Smooth muscle cell (in vitro differentiated cells): ENCODE data around the gene PMF1. TPM values are rescaled to one million over a fixed set of nuclear protein-coding genes. Genes with fewer than 3 reads are reported as not detected.

Source experiments
- DNase-seq: peaks from one replicate; lab custom pipeline; 2025; ENCODE audit not compliant: unreplicated experiment; lab: John Stamatoyannopoulos, UW
- H2AFZ ChIP-seq: fragments of 200-600 bp; sonication (generic); 2 replicates; pipeline ENCODE4 v1.6.0; 2016; ENCODE audit warnings: antibody characterized with exemption, low read depth, mild to moderate bottlenecking
- H3F3A ChIP-seq: fragments of 200-600 bp; sonication (generic); 2 replicates; pipeline ENCODE4 v1.6.0; 2017; ENCODE audit warnings: antibody characterized with exemption, low read depth
- H3K27ac ChIP-seq: fragments of 200-600 bp; sonication (generic); 2 replicates; pipeline ENCODE4 v1.5.1; 2016; ENCODE audit warnings: low read depth, mild to moderate bottlenecking
- H3K27me3 ChIP-seq: fragments of 200-600 bp; sonication (generic); 2 replicates; pipeline ENCODE4 v1.6.1; 2016; ENCODE audit warnings: low read depth, mild to moderate bottlenecking
- H3K36me3 ChIP-seq: fragments of 200-600 bp; sonication (generic); 2 replicates; pipeline ENCODE4 v1.5.1; 2016; ENCODE audit warnings: low read depth
- H3K4me1 ChIP-seq: fragments of 200-600 bp; sonication (generic); 2 replicates; pipeline ENCODE4 v1.5.1; 2016; ENCODE audit warnings: low read depth
- H3K4me2 ChIP-seq: fragments of 200-600 bp; sonication (generic); 2 replicates; pipeline ENCODE4 v1.6.0; 2016; ENCODE audit warnings: mild to moderate bottlenecking
- H3K4me3 ChIP-seq: fragments of 200-600 bp; sonication (generic); 2 replicates; pipeline ENCODE4 v1.5.1; 2016; ENCODE audit warnings: mild to moderate bottlenecking
- H3K79me2 ChIP-seq: fragments of 200-600 bp; sonication (generic); 2 replicates; pipeline ENCODE4 v1.6.0; 2016; ENCODE audit warnings: low read depth, mild to moderate bottlenecking
- H3K9ac ChIP-seq: fragments of 200-600 bp; sonication (generic); 2 replicates; pipeline ENCODE4 v1.6.0; 2016; ENCODE audit warnings: low read depth
- H3K9me3 ChIP-seq: fragments of 200-600 bp; sonication (generic); replicated peaks from 2 replicates; pipeline ENCODE4 v1.5.1; 2016; ENCODE audit warnings: low read depth
- H4K20me1 ChIP-seq: fragments of 200-600 bp; sonication (generic); 2 replicates; pipeline ENCODE4 v1.6.0; 2016; ENCODE audit warnings: low read depth
- CTCF ChIP-seq: fragments of 200-600 bp; sonication (generic); IDR thresholded peaks from 2 replicates; pipeline ENCODE4 v1.5.1; 2017; ENCODE audit warnings: borderline replicate concordance, mild to moderate bottlenecking, antibody characterized with exemption; ENCODE audit not compliant: insufficient read depth, poor library complexity, severe bottlenecking
- WGBS: methylation state at CpG from one replicate; pipeline ENCODE4 v1.1.7; 2016; ENCODE audit warnings: low lambda C conversion rate; 5-methylcytosine and 5-hydroxymethylcytosine counted together
- polyA plus RNA-seq: library from polyadenylated mRNA; unstranded; fragments of >200 nt; fragmentation: Nextera tagmentation; extraction: Ambion mirVana; gene quantifications from 2 replicates; pipeline ENCODE4 v1.2.1, GENCODE V29; 2016
- total RNA-seq: library from RNA; depleted of rRNA; stranded (reverse); fragments of >200 nt; gene quantifications from 2 replicates; pipeline ENCODE4 v1.2.3, GENCODE V29; 2014

PMF1 gene
- total and polyA plus RNA-seq, 2 experiments from 2014 or later: 59.2 to 82.5 TPM

- H3K27me3 ChIP-seq: no peaks in the 10 kb centered on the region
- WGBS: 98% methylated on average over 13 of the region's 13 CpGs
- H3K79me2 ChIP-seq: peaks cover 11% of the 10 kb centered on the region
- no peak overlapping the region for H3K9ac ChIP-seq
- H3K4me1 ChIP-seq: no peaks in the 10 kb centered on the region
- no peak overlapping the region for H3K4me2 ChIP-seq
- no peak overlapping the region for H2AFZ ChIP-seq
- no peak for DNase-seq
- no peak overlapping the region for H3K27ac ChIP-seq
- TF ChIP-seq CTCF: no peak
- H3K9me3 ChIP-seq: no peaks in the 10 kb centered on the region
- H4K20me1 ChIP-seq: no peaks in the 10 kb centered on the region
- H3K4me3 ChIP-seq: no peak overlapping the region
- H3F3A ChIP-seq: peaks cover 3% of the 10 kb centered on the region
- H3K36me3 ChIP-seq: no peaks in the 10 kb centered on the region
Measured at GRCh38 chr1:156221986-156222692, 9.3 kb downstream of the PMF1 start.

GRCh38 chr1:156225677-156226014, 12.8 kb downstream of the PMF1 start:
- Histone ChIP-seq H3K9ac (no peak overlapping the region), H3K27ac (no peak overlapping the region), H2AFZ (no peak overlapping the region), H3K4me3 (no peak overlapping the region), H3K4me1 (no peaks in the 10 kb centered on the region), H3F3A (peaks cover 3% of the 10 kb centered on the region), H3K4me2 (no peak overlapping the region), H4K20me1 (no peaks in the 10 kb centered on the region), H3K79me2 (no peaks in the 10 kb centered on the region), H3K27me3 (no peaks in the 10 kb centered on the region), H3K9me3 (no peaks in the 10 kb centered on the region), H3K36me3 (no peaks in the 10 kb centered on the region)
- no peak for TF ChIP-seq CTCF
- DNase-seq: no peak
- 34% methylated on average over 2 of the region's 2 CpGs for WGBS

GRCh38 chr1:156226116-156226538, 13.3 kb downstream of the PMF1 start:
- H3K4me3 ChIP-seq: no peak overlapping the region
- no peak for TF ChIP-seq CTCF
- no peak for DNase-seq
- H2AFZ ChIP-seq: no peak overlapping the region
- H3K4me2 ChIP-seq: no peak overlapping the region
- H3K27ac ChIP-seq: no peak overlapping the region
- no peaks in the 10 kb centered on the region for H4K20me1 ChIP-seq
- H3K9ac ChIP-seq: no peak overlapping the region
- H3K4me1 ChIP-seq: no peaks in the 10 kb centered on the region
- no peaks in the 10 kb centered on the region for H3K27me3 ChIP-seq
- 96% methylated on average over 2 of the region's 2 CpGs for WGBS
- H3K79me2 ChIP-seq: no peaks in the 10 kb centered on the region
- no peaks in the 10 kb centered on the region for H3K36me3 ChIP-seq
- H3F3A ChIP-seq: peaks cover 3% of the 10 kb centered on the region
- H3K9me3 ChIP-seq: no peaks in the 10 kb centered on the region

- no peaks in the 10 kb centered on the region for H3K9me3 ChIP-seq
- TF ChIP-seq CTCF: no peak
- H3K4me3 ChIP-seq: no peak overlapping the region
- DNase-seq: no peak
- no peaks in the 10 kb centered on the region for H3K79me2 ChIP-seq
- no peak overlapping the region for H3K9ac ChIP-seq
- H3K4me1 ChIP-seq: no peaks in the 10 kb centered on the region
- no peak overlapping the region for H3K27ac ChIP-seq
- no peaks in the 10 kb centered on the region for H3K36me3 ChIP-seq
- WGBS: 97% methylated on average over 4 of the region's 4 CpGs
- H3F3A ChIP-seq: peaks cover 3% of the 10 kb centered on the region
- H2AFZ ChIP-seq: no peak overlapping the region
- no peaks in the 10 kb centered on the region for H3K27me3 ChIP-seq
- H4K20me1 ChIP-seq: no peaks in the 10 kb centered on the region
- no peak overlapping the region for H3K4me2 ChIP-seq
Measured at GRCh38 chr1:156226782-156227181, 14.0 kb downstream of the PMF1 start.
